Stimulated activated CD4-positive, alpha-beta T cell treated with anti-CD3 and anti-CD28 coated beads, Interleukin-4, amount 100 ng/mL, for 4 hours (primary cell): ENCODE data around the gene ST14.
"Not testable (repeated sequence)": the region's sequence is repeated elsewhere in the genome, so short reads cannot be mapped to it uniquely, and the experiment has no call there.

Experiments
- DNase-seq, 2 experiments: peaks; one replicate each; pipeline ENCODE4 v3.0.0-alpha.2; 2020

ST14 gene

GRCh38 chr11:130243816-130244215, 84.2 kb downstream of the ST14 start:
- no peak for DNase-seq

GRCh38 chr11:130244848-130245247, 85.3 kb downstream of the ST14 start:
- no peak for DNase-seq

- not testable (repeated sequence) for DNase-seq
Observed at GRCh38 chr11:130245375-130245774, 85.8 kb downstream of the ST14 start.

GRCh38 chr11:130246270-130246669, 86.7 kb downstream of the ST14 start:
- DNase-seq: no peak

- no peak for DNase-seq
Observed at GRCh38 chr11:130246738-130247137, 87.2 kb downstream of the ST14 start.

- no peak for DNase-seq
Observed at GRCh38 chr11:130247319-130247718, 87.7 kb downstream of the ST14 start.

- no peak for DNase-seq
Observed at GRCh38 chr11:130249371-130249770, 89.8 kb downstream of the ST14 start.

GRCh38 chr11:130249929-130250328, 90.3 kb downstream of the ST14 start:
- not testable (repeated sequence) for DNase-seq

GRCh38 chr11:130251763-130252162, 92.2 kb downstream of the ST14 start:
- DNase-seq: not testable (repeated sequence)
